ENCODE data around the gene GGTA1. TPM values are rescaled to one million over a fixed set of nuclear protein-coding genes. Genes with fewer than 3 reads are reported as not detected.

The GGTA1 gene
- total and polyA plus RNA-seq, 5 donors from 2014 or later = 0.69 TPM; not detected in 4

- no peaks in the 10 kb centered on the region for H3K36me3 ChIP-seq (ENCODE audit: control insufficient read depth, insufficient read depth, low read length)
- H3K4me3 Mint-ChIP-seq = peak overlapping the region in 2 of 4 donors; percentile 74
- peaks cover 69% of the 10 kb centered on the region for H3K27me3 Mint-ChIP-seq
- no peak for DNase-seq
- peaks cover 0 to 24% (median 8%) of the 10 kb centered on the region in 4 donors for H3K4me1 Mint-ChIP-seq
- no peak for ATAC-seq (ENCODE audit: low read depth in 2 of 2)
- peaks cover 16% of the 10 kb centered on the region for H3K4me1 ChIP-seq (ENCODE audit: control insufficient read depth, insufficient read depth, low read length, poor library complexity, severe bottlenecking)
- peaks cover 0 to 3% of the 10 kb centered on the region in 2 experiments for H3K9me3 ChIP-seq (ENCODE audit: control insufficient read depth in 2 of 2, low read length in 2 of 2)
- no peak overlapping the region for H3K4me3 ChIP-seq (ENCODE audit: low read depth, low read length)
- H3K9me3 Mint-ChIP-seq = peaks cover 0 to 8% (median 2%) of the 10 kb centered on the region in 7 donors
- no peak overlapping the region for H3K27ac Mint-ChIP-seq
- H3K27me3 ChIP-seq (ENCODE audit: control insufficient read depth, insufficient read depth, low read length) = peaks cover 16% of the 10 kb centered on the region
- no peak overlapping the region for H3K27ac ChIP-seq (ENCODE audit: insufficient read depth, low read length, poor library complexity, severe bottlenecking)
- H3K36me3 Mint-ChIP-seq = no peaks in the 10 kb centered on the region
These were observed 1.0 kb downstream of the GGTA1 start for GRCh38 chr9:121498487-121499176.

DNA sequence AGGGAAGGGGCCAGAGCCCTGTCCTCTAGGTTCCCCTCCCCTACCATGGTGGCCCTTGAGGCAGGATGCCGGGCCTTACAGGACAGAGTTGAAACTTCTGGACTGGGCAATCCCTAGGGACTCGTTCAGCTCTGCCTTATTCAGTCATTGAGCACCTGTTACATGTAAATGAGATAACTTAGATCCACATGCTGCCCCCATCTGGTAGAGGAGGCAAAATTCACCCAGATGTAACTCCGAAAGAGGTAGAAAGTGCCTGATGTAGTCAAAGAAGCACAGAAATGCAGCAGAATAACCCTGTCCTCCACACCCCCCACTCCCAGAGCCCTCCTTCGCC is 1.5 kb downstream of the GGTA1 start:
- H3K36me3 ChIP-seq (ENCODE audit: control insufficient read depth, insufficient read depth, low read length) = no peaks in the 10 kb centered on the region
- Mint-ChIP-seq H3K27me3 (peaks cover 64% of the 10 kb centered on the region), H3K27ac (no peak overlapping the region), H3K36me3 (no peaks in the 10 kb centered on the region), H3K4me3 (peak overlapping the region in 2 of 4 donors; percentile 74), H3K4me1 (peaks cover 0 to 24% (median 8%) of the 10 kb centered on the region in 4 donors), H3K9me3 (peaks cover 0 to 8% (median 2%) of the 10 kb centered on the region in 7 donors)
- H3K27me3 ChIP-seq (ENCODE audit: control insufficient read depth, insufficient read depth, low read length) = peaks cover 16% of the 10 kb centered on the region
- DNase-seq = peak in 2 of 3 donors; percentile 24 to 66
- H3K4me3 ChIP-seq (ENCODE audit: low read depth, low read length) = no peak overlapping the region
- no peak overlapping the region for H3K27ac ChIP-seq (ENCODE audit: insufficient read depth, low read length, poor library complexity, severe bottlenecking)
- H3K9me3 ChIP-seq (ENCODE audit: control insufficient read depth in 2 of 2, low read length in 2 of 2) = peaks cover 0 to 3% of the 10 kb centered on the region in 2 experiments
- H3K4me1 ChIP-seq (ENCODE audit: control insufficient read depth, insufficient read depth, low read length, poor library complexity, severe bottlenecking) = peaks cover 16% of the 10 kb centered on the region
- ATAC-seq (ENCODE audit: low read depth in 2 of 2) = no peak

- H3K9me3 ChIP-seq (ENCODE audit: control insufficient read depth in 2 of 2, low read length in 2 of 2) = peaks cover 0 to 3% of the 10 kb centered on the region in 2 experiments
- H3K27me3 ChIP-seq (ENCODE audit: control insufficient read depth, insufficient read depth, low read length) = peaks cover 15% of the 10 kb centered on the region
- Mint-ChIP-seq H3K9me3 (peaks cover 0 to 8% (median 2%) of the 10 kb centered on the region in 7 donors), H3K4me3 (no peak overlapping the region), H3K27ac (no peak overlapping the region), H3K36me3 (no peaks in the 10 kb centered on the region), H3K27me3 (peaks cover 52% of the 10 kb centered on the region), H3K4me1 (peaks cover 0 to 24% (median 8%) of the 10 kb centered on the region in 4 donors)
- DNase-seq (no peak), ATAC-seq (ENCODE audit: low read depth in 2 of 2) (no peak)
- H3K4me1 ChIP-seq (ENCODE audit: control insufficient read depth, insufficient read depth, low read length, poor library complexity, severe bottlenecking) = peaks cover 16% of the 10 kb centered on the region
- H3K27ac ChIP-seq (ENCODE audit: insufficient read depth, low read length, poor library complexity, severe bottlenecking) = no peak overlapping the region
- no peak overlapping the region for H3K4me3 ChIP-seq (ENCODE audit: low read depth, low read length)
- no peaks in the 10 kb centered on the region for H3K36me3 ChIP-seq (ENCODE audit: control insufficient read depth, insufficient read depth, low read length)
These were observed 3.7 kb downstream of the GGTA1 start for GRCh38 chr9:121495976-121496375.

DNA sequence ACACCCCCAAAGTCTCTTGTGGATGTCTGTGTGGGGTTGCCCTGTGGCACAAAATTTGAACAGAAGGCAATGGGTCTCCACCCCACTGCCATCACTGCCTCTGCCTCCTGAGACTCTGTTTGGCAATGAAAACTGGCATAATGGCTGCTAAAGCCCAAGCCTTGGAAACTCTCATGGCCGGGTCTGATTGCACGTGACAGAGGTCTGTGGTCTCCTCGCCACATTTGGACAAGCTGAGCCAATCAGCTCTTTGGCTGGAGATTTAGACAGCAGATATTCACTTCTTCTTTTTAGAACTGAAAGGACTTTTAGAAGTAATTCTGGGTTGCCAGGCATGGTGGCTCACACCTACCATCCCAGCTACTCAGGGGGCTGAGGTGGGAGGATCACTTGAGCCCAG is 5.5 kb downstream of the GGTA1 start:
- no peak for ATAC-seq (ENCODE audit: low read depth in 2 of 2)
- no peak overlapping the region for H3K4me3 Mint-ChIP-seq
- H3K9me3 ChIP-seq (ENCODE audit: control insufficient read depth in 2 of 2, low read length in 2 of 2) = peaks cover 0 to 3% of the 10 kb centered on the region in 2 experiments
- peaks cover 0 to 8% (median 2%) of the 10 kb centered on the region in 7 donors for H3K9me3 Mint-ChIP-seq
- no peak overlapping the region for H3K4me3 ChIP-seq (ENCODE audit: low read depth, low read length)
- no peaks in the 10 kb centered on the region for H3K36me3 ChIP-seq (ENCODE audit: control insufficient read depth, insufficient read depth, low read length)
- no peak overlapping the region for H3K27ac ChIP-seq (ENCODE audit: insufficient read depth, low read length, poor library complexity, severe bottlenecking)
- H3K27ac Mint-ChIP-seq = no peak overlapping the region
- H3K27me3 ChIP-seq (ENCODE audit: control insufficient read depth, insufficient read depth, low read length) = peaks cover 15% of the 10 kb centered on the region
- H3K36me3 Mint-ChIP-seq = no peaks in the 10 kb centered on the region
- peaks cover 10% of the 10 kb centered on the region for H3K4me1 ChIP-seq (ENCODE audit: control insufficient read depth, insufficient read depth, low read length, poor library complexity, severe bottlenecking)
- peaks cover 0 to 17% (median 6%) of the 10 kb centered on the region in 4 donors for H3K4me1 Mint-ChIP-seq
- H3K27me3 Mint-ChIP-seq = peaks cover 39% of the 10 kb centered on the region
- DNase-seq = no peak

DNA sequence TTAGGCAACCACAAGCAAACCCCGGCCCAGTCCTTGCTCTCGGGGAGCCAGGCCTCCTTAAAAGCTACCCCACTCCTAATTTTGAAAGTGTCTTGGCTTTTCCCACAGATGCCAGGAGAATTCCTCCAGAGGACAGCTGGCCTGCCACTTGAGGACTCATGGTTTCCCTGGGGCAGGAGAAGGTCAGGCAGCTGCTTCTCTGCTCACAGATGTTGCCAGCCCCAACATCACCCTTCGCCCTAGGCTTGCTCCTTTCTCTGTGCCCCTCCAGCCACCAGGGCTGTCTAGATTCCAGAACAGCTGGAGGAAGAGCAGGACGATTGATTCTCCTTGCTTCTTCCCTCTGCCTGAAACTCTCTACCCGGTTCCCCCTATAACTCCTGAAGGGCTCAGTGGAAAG is 8.5 kb downstream of the GGTA1 start:
- ATAC-seq (ENCODE audit: low read depth in 2 of 2) (no peak), DNase-seq (no peak)
- Mint-ChIP-seq H3K4me1 (no peaks in the 10 kb centered on the region), H3K27ac (no peak overlapping the region), H3K9me3 (peaks cover 0 to 6% (median 0%) of the 10 kb centered on the region in 7 donors), H3K27me3 (peaks cover 16% of the 10 kb centered on the region), H3K36me3 (no peaks in the 10 kb centered on the region), H3K4me3 (no peak overlapping the region)
- H3K36me3 ChIP-seq (ENCODE audit: control insufficient read depth, insufficient read depth, low read length) = no peaks in the 10 kb centered on the region
- H3K27me3 ChIP-seq (ENCODE audit: control insufficient read depth, insufficient read depth, low read length) = peaks cover 3% of the 10 kb centered on the region
- peaks cover 0 to 3% of the 10 kb centered on the region in 2 experiments for H3K9me3 ChIP-seq (ENCODE audit: control insufficient read depth in 2 of 2, low read length in 2 of 2)
- H3K4me3 ChIP-seq (ENCODE audit: low read depth, low read length) = no peak overlapping the region
- H3K27ac ChIP-seq (ENCODE audit: insufficient read depth, low read length, poor library complexity, severe bottlenecking) = no peak overlapping the region
- H3K4me1 ChIP-seq (ENCODE audit: control insufficient read depth, insufficient read depth, low read length, poor library complexity, severe bottlenecking) = no peaks in the 10 kb centered on the region

GRCh38 chr9:121489344-121489743 is 10.3 kb downstream of the GGTA1 start:
- H3K27ac Mint-ChIP-seq = no peak overlapping the region
- no peaks in the 10 kb centered on the region for H3K36me3 Mint-ChIP-seq
- DNase-seq (no peak), ATAC-seq (ENCODE audit: low read depth in 2 of 2) (no peak)
- Histone ChIP-seq H3K27ac (ENCODE audit: insufficient read depth, low read length, poor library complexity, severe bottlenecking) (no peak overlapping the region), H3K4me1 (ENCODE audit: control insufficient read depth, insufficient read depth, low read length, poor library complexity, severe bottlenecking) (no peaks in the 10 kb centered on the region), H3K36me3 (ENCODE audit: control insufficient read depth, insufficient read depth, low read length) (no peaks in the 10 kb centered on the region), H3K27me3 (ENCODE audit: control insufficient read depth, insufficient read depth, low read length) (no peaks in the 10 kb centered on the region), H3K4me3 (ENCODE audit: low read depth, low read length) (no peak overlapping the region), H3K9me3 (ENCODE audit: control insufficient read depth in 2 of 2, low read length in 2 of 2) (no peaks in the 10 kb centered on the region)
- H3K4me1 Mint-ChIP-seq = no peaks in the 10 kb centered on the region
- H3K9me3 Mint-ChIP-seq = no peaks in the 10 kb centered on the region
- H3K27me3 Mint-ChIP-seq = peaks cover 5% of the 10 kb centered on the region
- no peak overlapping the region for H3K4me3 Mint-ChIP-seq

GRCh38 chr9:121486043-121486442 is 13.6 kb downstream of the GGTA1 start:
- Histone ChIP-seq H3K9me3 (ENCODE audit: control insufficient read depth in 2 of 2, low read length in 2 of 2) (no peaks in the 10 kb centered on the region), H3K4me3 (ENCODE audit: low read depth, low read length) (no peak overlapping the region), H3K27me3 (ENCODE audit: control insufficient read depth, insufficient read depth, low read length) (no peaks in the 10 kb centered on the region), H3K4me1 (ENCODE audit: control insufficient read depth, insufficient read depth, low read length, poor library complexity, severe bottlenecking) (no peaks in the 10 kb centered on the region), H3K27ac (ENCODE audit: insufficient read depth, low read length, poor library complexity, severe bottlenecking) (no peak overlapping the region), H3K36me3 (ENCODE audit: control insufficient read depth, insufficient read depth, low read length) (no peaks in the 10 kb centered on the region)
- Mint-ChIP-seq H3K4me3 (no peak overlapping the region), H3K36me3 (no peaks in the 10 kb centered on the region), H3K4me1 (no peaks in the 10 kb centered on the region), H3K9me3 (no peaks in the 10 kb centered on the region), H3K27ac (peak overlapping the region in 1 of 3 donors; percentile 33), H3K27me3 (peaks cover 7% of the 10 kb centered on the region)
- DNase-seq (no peak), ATAC-seq (ENCODE audit: low read depth in 2 of 2) (no peak)

- Mint-ChIP-seq H3K9me3 (no peaks in the 10 kb centered on the region), H3K27ac (peak overlapping the region in 1 of 3 donors; percentile 33), H3K27me3 (peaks cover 8% of the 10 kb centered on the region), H3K4me3 (no peak overlapping the region), H3K36me3 (no peaks in the 10 kb centered on the region), H3K4me1 (no peaks in the 10 kb centered on the region)
- H3K9me3 ChIP-seq (ENCODE audit: control insufficient read depth in 2 of 2, low read length in 2 of 2) = no peaks in the 10 kb centered on the region
- ATAC-seq (ENCODE audit: low read depth in 2 of 2) (no peak), DNase-seq (no peak)
- H3K4me1 ChIP-seq (ENCODE audit: control insufficient read depth, insufficient read depth, low read length, poor library complexity, severe bottlenecking) = no peaks in the 10 kb centered on the region
- no peaks in the 10 kb centered on the region for H3K36me3 ChIP-seq (ENCODE audit: control insufficient read depth, insufficient read depth, low read length)
- no peak overlapping the region for H3K4me3 ChIP-seq (ENCODE audit: low read depth, low read length)
- no peaks in the 10 kb centered on the region for H3K27me3 ChIP-seq (ENCODE audit: control insufficient read depth, insufficient read depth, low read length)
- no peak overlapping the region for H3K27ac ChIP-seq (ENCODE audit: insufficient read depth, low read length, poor library complexity, severe bottlenecking)
These were observed 14.0 kb downstream of the GGTA1 start for GRCh38 chr9:121485623-121486022.

Measured in CD4-positive, CD25-positive, alpha-beta regulatory T cell (primary cell).